GM19324 (cell line): Measurements from ENCODE around the gene CUBN.

Experiments used
- ATAC-seq: cut with Tn5 transposase; IDR thresholded peaks from one replicate; pipeline ENCODE4 v1.9.1; 2021; ENCODE audit warnings: mild to moderate bottlenecking, moderate library complexity; ENCODE audit not compliant: unreplicated experiment, low FRiP score

Gene CUBN

GRCh38 chr10:16965740-16966447 lies 163.7 kb downstream of the CUBN start:
- no peak for ATAC-seq

DNA sequence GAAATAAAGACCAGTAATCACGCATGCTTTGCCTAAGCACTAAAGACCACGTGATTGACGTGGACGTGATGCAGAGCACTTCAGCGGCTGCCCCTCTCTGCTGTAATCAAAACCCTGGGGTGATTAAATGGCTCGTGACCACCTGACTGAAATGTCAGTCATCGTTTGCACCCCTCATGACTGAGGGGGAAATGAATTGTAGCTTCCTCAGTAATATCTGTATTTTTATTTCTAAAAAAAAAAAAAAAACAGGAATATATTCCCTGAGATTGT lies 164.3 kb downstream of the CUBN start:
- no peak for ATAC-seq

GRCh38 chr10:16964576-16965343 lies 164.9 kb downstream of the CUBN start:
- ATAC-seq, result no peak

DNA sequence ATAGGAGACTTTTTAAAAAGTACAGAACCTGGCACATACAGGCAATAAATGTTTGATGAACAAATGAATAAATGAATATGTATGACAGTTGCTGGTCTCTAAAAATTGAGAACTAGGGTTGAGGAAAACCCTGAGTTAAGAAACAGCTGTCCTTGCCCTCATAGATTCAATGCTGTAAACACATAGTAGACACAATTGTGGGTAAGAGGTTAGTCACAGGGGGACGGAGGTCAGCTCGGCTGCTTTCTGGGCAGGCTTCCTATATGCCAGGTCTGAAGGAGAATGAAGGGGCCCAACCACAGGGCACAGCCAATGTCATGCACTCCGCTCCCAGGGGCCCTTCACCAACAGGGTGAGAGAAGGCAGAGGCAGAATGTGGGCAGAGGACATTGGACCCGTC lies 169.1 kb downstream of the CUBN start:
- no peak for ATAC-seq

DNA sequence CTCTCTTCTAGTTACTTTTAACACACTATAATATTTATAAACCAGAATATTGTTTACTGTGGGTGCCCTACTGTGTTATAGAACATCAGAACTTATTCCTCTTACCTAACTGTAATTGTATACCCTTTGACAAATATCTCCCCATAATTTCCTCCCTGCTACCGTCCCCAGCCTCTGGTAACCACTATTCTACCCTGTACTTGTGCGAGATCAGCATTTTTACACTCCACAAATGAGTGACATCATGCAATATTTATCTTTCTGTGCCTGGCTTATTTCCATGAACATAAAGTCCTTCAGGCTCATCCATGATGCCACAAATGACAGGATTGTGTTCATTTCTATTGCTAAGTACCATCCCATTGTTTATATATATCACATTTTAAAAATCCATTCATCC lies 172.6 kb downstream of the CUBN start:
- ATAC-seq, result no peak

DNA sequence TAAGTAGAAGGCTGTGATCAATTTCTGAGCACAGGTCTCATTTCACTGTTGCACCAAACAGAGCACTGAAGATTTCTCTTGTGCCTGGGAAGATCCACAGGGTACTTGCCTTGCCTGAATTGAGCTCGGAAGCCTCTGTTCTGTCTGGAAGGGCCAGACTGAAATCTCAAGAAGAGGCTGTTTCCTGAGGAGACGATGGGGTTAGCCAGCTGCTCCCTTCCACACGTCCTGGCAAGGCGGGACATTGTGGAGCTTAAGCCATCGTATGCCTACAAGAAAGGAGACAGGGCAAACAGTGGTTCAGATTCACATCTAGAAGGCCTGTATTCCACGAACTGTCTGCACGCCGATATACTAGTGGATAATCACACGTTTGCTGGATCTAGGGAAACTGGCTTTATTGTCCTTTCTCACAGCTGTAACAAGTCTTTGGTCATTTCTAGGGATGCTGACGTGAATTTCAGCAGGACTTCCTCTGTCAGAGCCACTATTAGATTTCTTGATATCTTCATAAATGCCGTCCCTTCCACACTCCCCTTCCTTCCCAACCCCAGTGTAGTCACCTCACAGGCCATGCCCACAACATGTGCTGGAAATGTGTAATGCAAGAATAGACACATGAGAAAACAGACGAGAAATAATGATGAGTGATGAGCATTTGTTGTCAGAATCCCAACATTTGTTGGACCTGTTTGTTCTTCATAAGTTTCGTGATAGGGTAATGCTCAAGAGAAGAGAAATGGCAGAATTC lies 175.2 kb downstream of the CUBN start:
- ATAC-seq, result no peak

DNA sequence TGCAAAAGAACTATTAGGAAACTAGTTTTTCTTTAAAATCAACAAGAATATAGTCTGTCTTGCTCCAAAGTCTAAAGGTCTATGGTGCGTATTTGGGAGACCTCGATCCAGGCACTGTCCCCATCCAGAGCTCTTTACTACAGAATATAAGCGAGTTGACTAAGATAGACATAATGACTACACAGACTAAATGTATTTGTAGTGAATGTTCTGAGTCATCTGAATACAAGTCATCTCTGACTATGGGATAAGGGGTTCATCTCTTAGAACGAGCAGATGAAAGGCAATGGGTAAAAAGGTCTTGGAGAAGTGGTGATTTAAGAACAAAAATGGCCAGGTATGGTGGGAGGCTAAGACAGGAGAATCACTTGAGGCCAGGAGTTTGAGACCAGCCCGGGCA lies 176.3 kb downstream of the CUBN start:
- no peak for ATAC-seq

GRCh38 chr10:16952610-16953009 lies 177.0 kb downstream of the CUBN start:
- no peak for ATAC-seq

DNA sequence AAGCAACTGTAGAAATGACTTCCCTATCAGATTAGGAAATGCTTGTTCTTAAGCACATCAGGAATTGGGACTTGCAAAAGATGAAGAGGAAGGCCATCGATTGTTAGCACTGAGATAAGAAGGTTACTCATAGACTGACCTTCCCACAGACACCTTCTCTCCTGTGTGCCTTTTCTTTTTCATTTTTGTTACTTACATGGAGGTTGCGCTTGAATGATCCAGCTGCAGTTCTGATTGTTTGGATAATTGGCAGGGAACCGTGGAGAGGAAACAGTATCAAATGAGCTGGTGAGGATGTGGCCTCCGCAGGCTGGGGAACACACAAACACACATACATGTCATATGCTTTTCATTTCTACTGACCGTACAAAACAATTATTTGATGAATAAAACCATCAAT lies 177.5 kb downstream of the CUBN start:
- ATAC-seq, result no peak

DNA sequence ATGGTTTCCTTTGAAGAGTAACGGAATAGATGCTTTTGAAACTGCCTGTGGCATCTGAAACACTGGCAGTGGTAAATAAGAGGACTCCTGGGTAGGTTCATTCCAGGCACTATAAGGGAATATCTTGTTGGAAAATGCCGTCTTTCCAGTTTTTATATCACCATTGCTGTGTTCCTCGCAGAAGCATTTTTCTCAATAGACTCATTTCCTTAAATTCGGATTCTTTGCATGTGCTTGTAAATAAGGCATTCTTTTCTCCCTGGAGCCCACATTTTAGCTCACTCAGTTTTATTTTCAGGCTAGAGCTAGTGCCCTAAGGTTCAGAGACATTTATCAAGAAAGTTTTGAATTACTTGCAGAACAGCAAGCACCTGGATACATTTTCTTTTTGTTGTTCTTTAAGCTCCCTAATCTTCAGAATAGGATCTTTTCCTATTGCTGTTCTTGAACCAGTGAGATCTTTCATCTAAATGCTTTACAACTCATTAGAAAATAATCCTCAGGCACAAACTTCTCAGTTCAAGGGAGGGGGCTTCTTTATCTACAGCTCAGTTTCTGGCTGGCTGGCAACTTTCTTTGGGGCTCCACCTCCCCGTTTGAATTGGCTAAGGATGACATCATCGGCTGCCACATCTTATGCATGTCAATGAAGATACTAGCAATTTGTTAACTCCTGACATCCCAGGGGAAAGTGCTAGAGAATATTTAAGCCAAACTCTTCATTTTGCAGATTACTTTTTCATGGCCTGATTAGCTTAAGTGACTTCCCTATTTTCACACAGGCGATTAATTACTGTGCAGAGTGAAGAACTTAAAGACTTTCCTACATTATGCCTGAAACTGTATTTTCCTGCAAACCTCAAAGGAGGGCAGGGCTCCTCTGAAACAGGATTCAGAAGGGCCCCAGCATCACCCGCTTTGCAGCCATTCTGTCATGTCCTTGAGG lies 178.7 kb downstream of the CUBN start:
- ATAC-seq, result no peak

DNA sequence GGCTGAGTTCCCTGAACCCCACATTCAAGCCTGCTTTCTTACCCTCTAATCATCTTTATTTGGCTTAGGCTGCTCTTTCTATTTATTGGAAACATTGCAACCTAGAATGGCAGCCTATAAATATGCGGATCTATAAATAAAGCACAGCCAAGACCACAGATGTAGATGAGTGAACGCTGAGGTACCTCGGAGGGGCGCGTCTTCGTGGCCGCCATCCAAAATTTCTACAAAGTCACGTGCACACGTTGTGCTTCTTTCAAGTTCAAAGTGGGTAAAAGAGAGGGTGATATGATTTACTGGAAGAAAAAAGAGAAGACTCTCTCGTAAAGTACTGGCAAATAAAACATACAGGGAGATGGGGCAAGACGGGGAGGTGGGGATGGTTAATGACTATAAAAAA lies 179.8 kb downstream of the CUBN start:
- ATAC-seq, result no peak

DNA sequence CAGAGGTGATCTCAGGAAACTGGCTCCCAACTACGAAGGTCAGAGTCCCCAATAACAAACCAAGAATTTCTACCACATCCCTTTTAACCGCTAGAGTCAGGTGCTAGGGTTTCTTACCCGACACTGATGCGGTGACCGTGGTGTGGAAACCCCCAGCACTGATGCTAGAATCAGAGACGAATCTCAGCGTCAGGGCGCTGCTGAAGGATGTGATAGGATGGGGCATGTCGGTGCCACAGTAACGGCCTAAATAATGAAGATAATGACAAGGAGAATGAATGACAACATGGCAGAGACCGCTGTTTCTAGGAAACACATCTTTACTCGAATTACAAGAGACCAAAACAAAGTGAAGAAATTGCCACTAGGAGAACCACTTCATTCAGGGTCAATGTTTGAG lies 181.2 kb downstream of the CUBN start:
- ATAC-seq, result no peak

- no peak for ATAC-seq
These were observed 182.5 kb downstream of the CUBN start for GRCh38 chr10:16947069-16947468.

DNA sequence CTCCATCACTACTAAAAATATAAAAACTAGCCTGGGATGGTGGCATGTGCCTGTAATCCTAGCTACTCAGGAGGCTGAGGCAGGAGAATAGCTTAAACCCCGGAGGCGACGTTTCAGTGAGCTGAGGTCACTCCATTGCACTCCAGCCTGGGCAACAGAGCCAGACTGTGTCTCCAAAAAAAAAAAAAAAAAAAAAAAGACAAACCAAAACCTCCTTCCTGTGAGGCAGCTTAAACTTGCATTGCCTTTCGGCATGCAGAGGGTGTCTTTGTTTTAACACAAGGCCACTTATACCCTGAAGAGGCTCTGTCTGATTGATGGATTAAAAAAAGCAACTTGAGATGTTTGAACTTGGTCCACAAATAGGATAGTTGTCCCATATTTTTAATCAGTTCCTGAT lies 184.0 kb downstream of the CUBN start:
- no peak for ATAC-seq

DNA sequence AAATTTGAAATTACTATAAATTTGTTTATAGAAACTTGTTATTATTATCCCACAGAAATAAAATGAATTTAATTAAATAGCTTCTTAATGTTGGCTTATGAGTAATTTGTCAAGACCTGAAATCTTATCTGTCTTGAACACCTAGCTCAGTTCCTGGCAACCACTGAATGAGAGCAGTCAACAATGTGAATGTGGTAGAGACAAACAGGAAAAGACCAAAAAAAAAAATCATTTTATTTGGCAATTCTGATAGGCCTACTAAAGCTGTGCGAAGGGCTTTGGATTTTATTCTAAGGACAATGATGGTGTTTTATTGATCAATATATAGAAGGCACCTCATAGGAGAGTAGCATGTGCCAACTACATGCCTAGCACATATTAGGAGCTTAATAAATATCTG lies 184.6 kb downstream of the CUBN start:
- no peak for ATAC-seq

DNA sequence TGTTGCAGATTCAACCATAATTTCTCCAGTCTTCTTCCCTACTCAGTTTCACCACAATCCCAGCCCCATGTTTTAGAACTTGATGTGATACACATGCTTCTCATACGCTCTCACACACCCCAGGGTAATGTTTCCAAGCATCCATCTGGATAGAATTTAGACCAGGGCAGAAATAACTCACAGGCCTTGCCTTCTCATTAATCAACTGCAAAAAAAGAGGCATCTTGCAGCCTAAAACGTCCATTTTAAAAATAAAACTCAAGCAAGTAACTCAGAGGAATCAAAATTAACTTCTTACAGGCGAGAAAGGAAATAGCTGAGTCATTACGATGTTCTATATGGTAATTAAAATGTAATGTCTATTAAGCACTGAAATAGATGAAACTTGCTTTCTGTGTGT lies 185.2 kb downstream of the CUBN start:
- ATAC-seq, result no peak

DNA sequence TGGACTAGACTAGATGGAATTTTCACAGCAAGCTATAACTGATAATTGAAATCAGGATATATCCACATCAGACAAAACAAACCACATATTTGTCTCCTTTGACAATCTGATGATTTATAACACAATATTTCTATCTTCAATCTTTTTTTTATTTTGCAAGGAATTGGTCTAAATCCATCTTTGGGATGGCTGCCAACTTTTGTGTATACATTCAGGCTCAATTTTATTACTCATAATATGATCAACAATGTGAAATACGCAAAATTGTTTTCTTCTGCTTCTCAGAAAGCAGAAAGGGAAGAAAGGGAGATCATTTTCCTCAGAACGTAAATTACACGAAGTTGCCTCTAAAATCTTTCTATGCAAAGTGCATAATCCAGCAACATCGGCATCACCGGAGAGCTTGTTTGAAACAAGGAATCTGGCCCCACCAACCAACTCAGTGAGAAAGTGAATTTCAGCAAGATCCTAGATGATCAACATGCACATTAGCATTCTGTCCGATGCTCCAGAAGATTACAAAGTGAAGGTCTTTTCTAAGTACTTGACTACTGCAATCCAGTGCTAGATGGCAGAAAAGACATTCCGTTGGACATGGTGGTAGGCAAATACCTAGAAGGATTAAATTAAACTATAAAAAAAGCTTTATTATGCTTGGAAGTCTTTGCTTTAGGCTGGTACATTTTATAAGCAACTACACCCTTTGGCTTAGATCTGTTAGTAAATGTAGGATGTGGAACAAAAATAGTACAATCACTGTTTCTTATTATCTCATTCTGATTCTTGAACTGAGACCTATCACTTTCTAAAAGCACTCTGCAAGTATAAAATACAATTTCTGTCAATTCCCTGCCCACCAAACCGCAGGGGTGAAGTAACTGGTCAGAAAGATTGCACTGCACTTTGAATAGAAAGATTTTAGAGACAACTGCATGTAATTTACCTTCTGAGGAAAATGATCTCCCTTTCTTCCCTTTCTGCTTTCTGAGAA lies 186.0 kb downstream of the CUBN start:
- no peak for ATAC-seq

DNA sequence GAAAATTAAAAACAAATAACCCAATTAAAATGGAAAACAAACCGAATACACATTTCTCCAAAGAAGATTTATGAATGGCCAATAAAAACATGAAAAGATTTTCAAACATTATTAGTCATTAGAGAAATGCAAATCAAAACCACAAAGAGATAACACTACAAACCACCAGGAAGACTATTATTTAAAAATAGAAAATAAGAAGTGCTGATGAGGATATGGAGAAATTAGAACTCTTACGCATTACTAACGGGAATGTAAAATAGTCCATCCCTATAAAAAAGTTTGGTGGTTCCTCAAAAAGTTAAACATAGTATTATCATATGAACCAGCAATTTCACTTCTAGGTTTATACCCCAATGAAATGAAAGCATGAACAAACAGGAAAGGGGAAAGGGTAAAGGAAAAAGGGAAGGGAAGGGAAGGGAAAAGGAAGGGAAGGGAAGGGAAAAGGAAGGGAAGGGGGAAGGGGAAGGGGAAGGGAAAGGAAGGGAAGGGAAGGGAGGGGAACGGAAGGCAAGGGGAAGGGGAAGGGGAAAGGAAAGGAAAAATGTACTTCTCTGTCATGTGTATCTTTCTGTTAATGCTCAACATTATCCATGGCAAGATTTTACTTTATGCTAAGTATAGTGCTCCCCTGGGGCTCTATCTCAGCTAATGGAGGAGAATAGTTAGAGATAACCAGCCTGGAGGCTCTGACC lies 187.1 kb downstream of the CUBN start:
- ATAC-seq, result no peak

- no peak for ATAC-seq
These were observed 187.7 kb downstream of the CUBN start for GRCh38 chr10:16941870-16942269.
